Heart left ventricle (tissue), 16 donors: ENCODE data around the gene FGF22. TPM values are rescaled to one million over a fixed set of nuclear protein-coding genes. Genes with fewer than 3 reads are reported as not detected.

Experiments
- ATAC-seq, 4 donors: fragments of 200-7000 bp; cut with Tn5 transposase; one replicate each; pipeline ENCODE4 v1.9.1; 2020 to 2022; ENCODE audit warnings: moderate library complexity in 4 of 4, mild to moderate bottlenecking in 3 of 4, moderate number of reproducible peaks in 1 of 4
- DNase-seq, 5 donors: peaks; one replicate each; pipeline ENCODE4 v3.0.0-alpha.2; 2020
- H3K27ac ChIP-seq, 12 donors: fragments of 200-600 bp; sonication (generic) in 4 of 12; one replicate each; pipeline versions ENCODE4 v1.5.0 to v1.8.0; 2016 to 2022; ENCODE audit warnings: mild to moderate bottlenecking in 2 of 12
- H3K27me3 ChIP-seq, 9 donors: fragments of 200-600 bp; sonication (generic) in 2 of 9; one replicate each; pipeline versions ENCODE4 v1.5.1 to v1.8.0; 2016 to 2022; ENCODE audit warnings: mild to moderate bottlenecking in 3 of 9
- H3K36me3 ChIP-seq, 9 donors: fragments of 200-600 bp; sonication (generic) in 2 of 9; one replicate each; pipeline versions ENCODE4 v1.5.0 to v1.8.0; 2018 to 2022; ENCODE audit warnings: mild to moderate bottlenecking in 2 of 9
- H3K4me1 ChIP-seq, 12 donors: fragments of 200-600 bp; sonication (generic) in 4 of 12; one replicate each; pipeline versions ENCODE4 v1.5.0 to v1.8.0; 2016 to 2022; ENCODE audit warnings: mild to moderate bottlenecking in 3 of 12
- H3K4me3 ChIP-seq, 12 donors: fragments of 200-600 bp; sonication (generic) in 4 of 12; one replicate each; pipeline versions ENCODE4 v1.5.0 to v1.8.0; 2017 to 2022; ENCODE audit warnings: mild to moderate bottlenecking in 9 of 12, moderate library complexity in 4 of 12
- H3K9me3 ChIP-seq, 12 donors: fragments of 200-600 bp; sonication (generic) in 4 of 12; one replicate each; pipeline versions ENCODE4 v1.5.0 to v1.8.0; 2016 to 2022; ENCODE audit warnings: mild to moderate bottlenecking in 1 of 12
- POLR2A ChIP-seq, 2 donors: fragments of 450-650 bp; IDR thresholded peaks; one replicate each; pipeline ENCODE4 v1.6.1; 2017; ENCODE audit warnings: antibody characterized with exemption in 2 of 2, mild to moderate bottlenecking in 2 of 2, moderate library complexity in 2 of 2
- WGBS, 4 donors: extraction: QIAGEN DNeasy Blood & Tissue Kit in 2 of 4; methylation state at CpG; one replicate each; pipeline versions ENCODE4 v1.1.5 to v1.1.7; 2013 to 2018; 5-methylcytosine and 5-hydroxymethylcytosine counted together
- intact Hi-C, 10 donors: fragments of 100-400 bp; cut with DNase I; formaldehyde crosslinking; loops; one replicate each; pipeline versions ENCODE4 v1.11.1 to v1.14.2; 2022
- polyA plus RNA-seq, 2 donors: library from polyadenylated mRNA; stranded (reverse); fragments of 200-250 nt; gene quantifications; one replicate each; pipeline ENCODE4 v1.2.3, GENCODE V29; 2013
- total RNA-seq, 9 donors: library from RNA; depleted of rRNA in 2 of 9; stranded (reverse); fragments of >200 nt in 2 of 9; fragmentation: NEBNext Ultra II Directional in 3 of 9; extraction: Animal tissue kit (Norgen Biotek cat#: 25700) in 3 of 9; gene quantifications; one replicate each; pipeline versions ENCODE4 v1.1.0 to v1.2.4, GENCODE V29; 2016 to 2023
- TF ChIP-seq, protein P1 (sequence below), 12 donors: fragments of 200-600 bp; sonication (generic) in 4 of 12; IDR thresholded peaks; one replicate each; pipeline versions ENCODE4 v1.5.0 to v1.8.0; 2018 to 2022; ENCODE audit warnings: antibody characterized with exemption in 12 of 12, mild to moderate bottlenecking in 5 of 12
- donor health status: ischemic (EF 13 %, LVEDD 7.1; RV severe dilation, severe dysfunction).
- donor health status: healthy with polysubstance abuse.
- donor health status: DM: no; HTN: yes; CAD: no.
- donor health status: DM: no; HTN: no; CAD: no.
- donor health status: ischemic (EF 25% LVEDD 6.9; RV normal size, moderate dysfunction).
- donor health status: ischemic (EF 25% LVEDD 5.7; RV mildly dilated, moderate dysfunction).
- donor health status: healthy.
- donor health status: DM: yes; HTN: yes; CAD: no.
- donor health status: ischemic (EF 35%, LVEDD 5.7; RV mildly dilated, moderate dysfunction).
- donor health status: nonischemic (EF 11% LVEDD 7.7; RV severe dilation, severe dysfunction).
- donor health status: DM: yes; HTN: yes; CAD: no.
- donor health status: PGD.
- donor health status: ischemic (EF 29% LVEDD 5.4; RV normal size, mild dysfunction).
- donor health status: nonischemic (EF 23%, LVEDD 6.1; RV moderate dilation, normal function).

Gene FGF22
- total and polyA plus RNA-seq, 11 donors = 0.07 to 0.36 (median 0.16) TPM; not detected in 6

DNA sequence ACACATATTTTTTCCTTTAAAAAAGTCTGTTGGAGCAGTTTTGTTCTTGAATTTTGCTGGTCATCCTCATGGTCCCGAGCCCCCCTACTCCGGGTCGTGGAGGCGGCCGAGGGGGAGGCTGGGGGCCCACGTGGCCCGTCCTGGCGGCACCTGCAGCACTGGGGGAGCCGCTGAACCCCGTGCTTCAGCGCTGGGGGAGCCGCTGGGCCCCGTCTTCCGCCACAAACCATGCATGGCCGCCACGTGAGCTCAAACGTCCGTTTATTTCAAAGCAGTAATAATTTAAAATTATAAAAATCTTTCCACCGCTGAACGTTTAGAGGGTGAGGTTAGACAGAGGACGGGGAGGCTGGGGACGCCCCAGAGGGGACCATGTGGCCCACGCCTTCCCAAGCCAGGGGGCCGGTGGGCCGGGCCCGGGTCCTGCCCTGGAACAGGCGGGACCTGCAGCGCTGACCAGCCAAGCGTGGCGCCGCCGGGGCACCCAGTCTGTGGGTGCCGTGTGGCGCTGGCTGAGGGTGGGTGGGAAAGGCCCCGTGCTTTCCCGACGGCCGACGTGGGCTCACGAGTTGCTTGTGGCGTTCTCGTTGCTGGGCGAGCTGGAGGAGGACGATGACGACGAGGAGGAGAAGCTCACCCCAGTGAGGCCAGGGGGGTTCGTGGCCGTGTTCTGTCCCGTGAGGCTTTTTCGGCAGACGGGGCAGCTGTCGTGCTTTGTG, 8.0 kb downstream of the FGF22 start:
- Histone ChIP-seq H3K9me3 (no peaks in the 10 kb centered on the region), H3K4me3 (no peak overlapping the region), H3K27me3 (no peaks in the 10 kb centered on the region), H3K36me3 (peaks cover 0 to 77% (median 58%) of the 10 kb centered on the region in 9 donors), H3K27ac (no peak overlapping the region), H3K4me1 (no peaks in the 10 kb centered on the region)
- DNase-seq (peak in 2 of 5 donors; percentile 22 to 50), ATAC-seq (no peak)
- 92 to 94% (median 93%) methylated on average over 52 of the region's 52 CpGs for WGBS, 4 donors
- TF ChIP-seq POLR2A (IDR thresholded peaks at IDR 0.05) = no peak
- TF ChIP-seq, protein P1, sequence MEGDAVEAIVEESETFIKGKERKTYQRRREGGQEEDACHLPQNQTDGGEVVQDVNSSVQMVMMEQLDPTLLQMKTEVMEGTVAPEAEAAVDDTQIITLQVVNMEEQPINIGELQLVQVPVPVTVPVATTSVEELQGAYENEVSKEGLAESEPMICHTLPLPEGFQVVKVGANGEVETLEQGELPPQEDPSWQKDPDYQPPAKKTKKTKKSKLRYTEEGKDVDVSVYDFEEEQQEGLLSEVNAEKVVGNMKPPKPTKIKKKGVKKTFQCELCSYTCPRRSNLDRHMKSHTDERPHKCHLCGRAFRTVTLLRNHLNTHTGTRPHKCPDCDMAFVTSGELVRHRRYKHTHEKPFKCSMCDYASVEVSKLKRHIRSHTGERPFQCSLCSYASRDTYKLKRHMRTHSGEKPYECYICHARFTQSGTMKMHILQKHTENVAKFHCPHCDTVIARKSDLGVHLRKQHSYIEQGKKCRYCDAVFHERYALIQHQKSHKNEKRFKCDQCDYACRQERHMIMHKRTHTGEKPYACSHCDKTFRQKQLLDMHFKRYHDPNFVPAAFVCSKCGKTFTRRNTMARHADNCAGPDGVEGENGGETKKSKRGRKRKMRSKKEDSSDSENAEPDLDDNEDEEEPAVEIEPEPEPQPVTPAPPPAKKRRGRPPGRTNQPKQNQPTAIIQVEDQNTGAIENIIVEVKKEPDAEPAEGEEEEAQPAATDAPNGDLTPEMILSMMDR (IDR thresholded peaks at IDR 0.05) = no peak
- intact Hi-C loops = no loop called here

DNA sequence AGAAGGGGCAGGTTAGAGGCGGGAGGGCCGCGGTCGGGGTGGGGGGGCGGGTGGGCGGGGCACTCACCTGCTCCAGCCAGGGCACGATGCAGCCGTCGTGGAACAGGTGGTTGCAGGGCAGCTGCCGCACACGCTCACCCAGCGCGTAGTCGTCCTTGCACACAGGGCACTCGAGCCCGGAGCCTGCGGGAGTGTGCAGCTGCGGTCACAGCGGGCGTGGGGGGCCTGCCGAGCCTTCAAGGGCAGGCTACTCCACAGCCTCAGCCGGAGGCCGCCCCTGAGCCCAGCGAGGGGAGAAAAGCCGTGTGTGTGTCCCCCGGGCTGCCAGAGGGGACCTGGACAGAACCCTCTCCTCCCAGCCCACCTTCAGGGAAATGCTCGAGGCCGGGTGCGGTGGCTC, 8.6 kb downstream of the FGF22 start:
- H3K4me3 ChIP-seq = no peak overlapping the region
- no peaks in the 10 kb centered on the region for H3K4me1 ChIP-seq
- H3K9me3 ChIP-seq = no peaks in the 10 kb centered on the region
- TF ChIP-seq POLR2A (IDR thresholded peaks at IDR 0.05) = no peak
- TF ChIP-seq, protein P1 (IDR thresholded peaks at IDR 0.05) = no peak
- DNase-seq (no peak), ATAC-seq (no peak)
- no peaks in the 10 kb centered on the region for H3K27me3 ChIP-seq
- peaks cover 2 to 83% (median 58%) of the 10 kb centered on the region in 9 donors for H3K36me3 ChIP-seq
- 91 to 93% (median 91%) methylated on average over 22 to 29 of the region's 29 CpGs for WGBS, 4 donors
- H3K27ac ChIP-seq = no peak overlapping the region
- intact Hi-C loops = no loop called here

DNA sequence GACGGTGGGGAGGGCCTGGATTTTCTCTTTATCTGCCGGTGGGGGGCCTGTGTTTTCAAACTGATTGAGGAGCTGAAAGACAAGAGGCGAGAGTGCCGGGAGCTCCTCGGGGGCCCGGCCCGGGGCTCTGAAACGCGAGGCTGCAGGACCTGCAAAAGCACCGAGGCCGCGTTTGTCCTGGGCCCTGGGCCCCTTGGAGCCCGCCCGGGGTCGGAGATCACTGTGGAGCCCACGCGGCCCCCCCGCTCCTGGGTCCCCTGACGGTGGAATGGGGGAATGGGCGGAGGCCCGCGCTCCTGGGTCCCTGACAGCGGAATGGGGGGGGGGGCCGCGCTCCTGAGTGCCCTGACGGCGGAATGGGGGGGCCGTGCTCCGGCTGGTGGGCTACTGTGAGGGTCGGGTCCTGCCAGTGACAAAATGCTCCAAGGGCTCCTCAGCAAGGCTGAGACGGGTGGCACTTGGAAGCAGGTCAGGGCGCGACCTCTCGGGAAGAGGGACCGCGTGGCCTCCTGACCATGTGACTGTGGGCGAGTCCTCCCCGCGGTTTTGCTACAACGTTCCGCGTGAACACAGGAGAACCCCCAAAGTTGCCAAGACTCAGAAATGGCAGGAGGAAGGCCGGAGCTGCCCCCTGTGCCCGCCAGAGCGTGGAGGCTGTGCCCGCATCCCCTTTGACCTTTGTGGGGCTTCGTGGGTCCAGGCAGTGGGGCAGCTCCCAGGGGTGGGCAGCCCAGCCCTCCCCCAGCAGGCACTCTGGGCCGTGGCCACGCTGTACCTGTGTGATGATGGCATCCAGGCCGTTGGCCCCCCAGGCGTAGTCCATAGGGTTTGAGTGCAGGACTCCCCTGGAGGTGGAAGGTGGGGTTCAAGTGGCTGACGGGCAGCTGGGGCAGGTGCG, 9.5 kb downstream of the FGF22 start:
- no peak for ATAC-seq
- intact Hi-C loops = no loop called here
- no peaks in the 10 kb centered on the region for H3K27me3 ChIP-seq
- DNase-seq = peak in 1 of 5 donors; percentile 59
- H3K36me3 ChIP-seq = peaks cover 3 to 92% (median 66%) of the 10 kb centered on the region in 9 donors
- no peak overlapping the region for H3K27ac ChIP-seq
- 92 to 97% (median 94%) methylated on average over 17 to 53 of the region's 53 CpGs for WGBS, 4 donors
- no peak overlapping the region for H3K4me3 ChIP-seq
- H3K4me1 ChIP-seq = no peaks in the 10 kb centered on the region
- TF ChIP-seq, protein P1 (IDR thresholded peaks at IDR 0.05) = no peak
- no peak for TF ChIP-seq POLR2A (IDR thresholded peaks at IDR 0.05)
- no peaks in the 10 kb centered on the region for H3K9me3 ChIP-seq

DNA sequence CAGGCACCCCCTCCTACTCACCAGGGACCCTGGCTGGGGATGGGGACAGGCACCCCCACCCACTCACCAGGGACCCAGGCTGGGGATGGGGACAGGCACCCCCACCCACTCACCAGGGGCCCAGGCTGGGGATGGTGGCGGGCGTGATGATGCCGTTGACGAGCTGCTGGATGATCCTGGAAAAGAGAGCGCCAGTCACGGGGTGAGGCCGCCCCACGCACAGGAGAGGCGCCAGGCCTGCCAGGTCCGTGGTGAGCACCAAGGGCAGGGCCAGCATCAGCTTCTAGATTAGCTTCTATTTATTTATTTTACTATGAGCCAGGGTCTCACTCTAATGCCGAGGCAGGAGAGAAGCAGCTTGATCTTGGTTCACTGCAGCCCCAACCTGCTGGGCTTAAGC, 10.4 kb downstream of the FGF22 start:
- H3K27me3 ChIP-seq = no peaks in the 10 kb centered on the region
- intact Hi-C loops = loop anchor here in 1 of 10 donors (10.0 kb wide), 1 partner anchor 55 kb away; no protein-coding TSS in a partner anchor
- no peak for TF ChIP-seq POLR2A (IDR thresholded peaks at IDR 0.05)
- TF ChIP-seq, protein P1 (IDR thresholded peaks at IDR 0.05) = no peak
- H3K4me1 ChIP-seq = no peaks in the 10 kb centered on the region
- H3K4me3 ChIP-seq = no peak overlapping the region
- no peak for ATAC-seq
- no peak overlapping the region for H3K27ac ChIP-seq
- peak in 1 of 5 donors; percentile 16 for DNase-seq
- 91 to 96% (median 92%) methylated on average over 9 to 11 of the region's 11 CpGs for WGBS, 4 donors
- no peaks in the 10 kb centered on the region for H3K9me3 ChIP-seq
- H3K36me3 ChIP-seq = peaks cover 3 to 95% (median 66%) of the 10 kb centered on the region in 9 donors
